Measurements from ENCODE around the gene RHCE.
"Not testable (repeated sequence)": the region's sequence is repeated elsewhere in the genome, so short reads cannot be mapped to it uniquely, and the experiment has no call there.

The RHCE gene

GRCh38 chr1:25432749-25433388 is 12.2 kb upstream of the RHCE start:
- DNase-seq (ENCODE audit: low read depth in 2 of 2): no peak

- DNase-seq (ENCODE audit: low read depth in 2 of 2): no peak
These were observed 11.5 kb upstream of the RHCE start for GRCh38 chr1:25431955-25432719.

GRCh38 chr1:25430967-25431881 is 10.6 kb upstream of the RHCE start:
- no peak for DNase-seq (ENCODE audit: low read depth in 2 of 2)

- peak; percentile 94 for DNase-seq (ENCODE audit: low read depth in 2 of 2)
These were observed 9.7 kb upstream of the RHCE start, which contains the start of gene MACO1 for GRCh38 chr1:25430073-25430966. Gene MACO1, plus strand, starts transcription at chr1:25430897. Its CDS starts 202 bp downstream, at chr1:25431099.

GRCh38 chr1:25428475-25429166 is 8.0 kb upstream of the RHCE start:
- no peak for DNase-seq (ENCODE audit: low read depth in 2 of 2)

GRCh38 chr1:25427696-25428095 is 7.1 kb upstream of the RHCE start:
- no peak for DNase-seq (ENCODE audit: low read depth in 2 of 2)

- no peak for DNase-seq (ENCODE audit: low read depth in 2 of 2)
These were observed 4.8 kb upstream of the RHCE start for GRCh38 chr1:25425098-25426085.

GRCh38 chr1:25423206-25423605 is 2.6 kb upstream of the RHCE start:
- DNase-seq (ENCODE audit: low read depth in 2 of 2): not testable (repeated sequence)

- DNase-seq (ENCODE audit: low read depth in 2 of 2): not testable (repeated sequence)
These were observed 1.3 kb downstream of the RHCE start for GRCh38 chr1:25419339-25419738.

- DNase-seq (ENCODE audit: low read depth in 2 of 2): not testable (repeated sequence)
These were observed 3.3 kb downstream of the RHCE start for GRCh38 chr1:25417280-25417679.

GRCh38 chr1:25414578-25414977 is 6.0 kb downstream of the RHCE start:
- not testable (repeated sequence) for DNase-seq (ENCODE audit: low read depth in 2 of 2)

GRCh38 chr1:25414157-25414556 is 6.5 kb downstream of the RHCE start:
- DNase-seq (ENCODE audit: low read depth in 2 of 2): not testable (repeated sequence)

GRCh38 chr1:25412872-25413623 is 7.6 kb downstream of the RHCE start:
- not testable (repeated sequence) for DNase-seq (ENCODE audit: low read depth in 2 of 2)

GRCh38 chr1:25409641-25410427 is 10.8 kb downstream of the RHCE start:
- not testable (repeated sequence) for DNase-seq (ENCODE audit: low read depth in 2 of 2)

GRCh38 chr1:25405731-25406305 is 14.8 kb downstream of the RHCE start:
- not testable (repeated sequence) for DNase-seq (ENCODE audit: low read depth in 2 of 2)

GRCh38 chr1:25402947-25403803 is 17.4 kb downstream of the RHCE start:
- DNase-seq (ENCODE audit: low read depth in 2 of 2): not testable (repeated sequence)
